ENCODE measurements around the gene TNFRSF13B. TPM values are rescaled to one million over a fixed set of nuclear protein-coding genes. Genes with fewer than 3 reads are reported as not detected.

Gene TNFRSF13B
- total RNA-seq, 1 experiment from 2014 or later = not detected

DNA sequence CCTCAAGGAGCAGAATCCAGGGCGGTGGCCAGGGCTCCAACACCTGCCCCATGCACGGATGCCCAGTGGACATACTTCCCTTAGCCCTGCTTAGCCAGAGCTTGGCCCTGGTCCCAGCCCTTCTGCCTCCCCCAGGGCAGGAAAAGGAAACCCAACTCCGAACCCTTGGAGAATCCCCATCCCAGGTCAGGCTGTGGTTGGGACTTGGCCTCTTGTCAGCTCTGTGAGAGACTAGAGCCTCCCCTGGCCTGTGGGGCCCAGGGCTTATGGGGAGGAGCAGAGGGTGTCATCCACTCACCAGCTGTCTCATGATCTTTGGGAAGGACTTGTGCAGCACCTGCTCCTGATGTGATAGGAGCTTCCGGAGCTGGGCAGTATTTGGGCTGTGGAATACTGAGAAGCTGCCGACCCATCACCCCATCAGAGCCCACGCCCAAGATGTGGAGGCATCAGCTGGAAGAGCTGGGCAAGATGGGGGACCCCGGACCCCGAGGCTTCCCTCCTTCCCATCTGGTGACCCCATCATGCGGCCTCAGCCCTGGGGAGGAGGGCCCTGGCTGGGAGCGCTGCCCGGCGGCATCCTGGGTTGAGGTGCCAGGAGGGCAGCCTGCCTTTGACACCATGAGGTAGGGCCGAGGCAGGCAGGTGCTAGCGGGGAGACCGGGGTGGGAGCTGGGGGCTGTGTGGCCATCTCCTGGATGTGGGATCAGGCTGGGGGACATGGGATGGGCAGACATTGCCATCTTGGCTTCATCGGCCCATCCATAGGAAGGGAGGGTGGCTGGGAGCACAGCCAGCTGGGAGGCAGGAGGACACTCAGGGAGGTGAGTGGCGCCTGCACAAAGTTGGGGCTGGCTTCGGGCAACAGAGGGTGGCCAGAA, 45.1 kb downstream of the TNFRSF13B start:
- H3K4me1 ChIP-seq (ENCODE audit: control insufficient read depth in 1 of 2, insufficient read depth in 2 of 2, low read length in 2 of 2) = no peaks in the 10 kb centered on the region
- no peak overlapping the region for H3K27ac ChIP-seq (ENCODE audit: low read depth, low read length)
- no peak overlapping the region for H3K4me2 ChIP-seq (ENCODE audit: low read length)
- H3K9ac ChIP-seq (ENCODE audit: low read length) = no peak overlapping the region
- ChIA-PET RAD21 (ENCODE audit: low non-redundant PET in 1 of 2, low total read pairs in 2 of 2, uncharacterized antibody in 2 of 2, unreplicated experiment in 2 of 2) (no interaction called here), CTCF (no interaction called here), POLR2A (no interaction called here)
- no peaks in the 10 kb centered on the region for H3K27me3 ChIP-seq (ENCODE audit: insufficient read depth, low read length)
- DNase-seq (ENCODE audit: low read depth, low spot score) = no peak
- no peaks in the 10 kb centered on the region for H3K9me2 ChIP-seq (ENCODE audit: insufficient read depth)
- H3K79me2 ChIP-seq (ENCODE audit: insufficient read depth, low read length) = no peaks in the 10 kb centered on the region
- BruUV-seq (replicated peaks) = no TSS peak
- no peak for TF ChIP-seq POLR2AphosphoS5 (IDR thresholded peaks at IDR 0.05; ENCODE audit: low read depth, low read length)
- TF ChIP-seq YY1 (IDR thresholded peaks at IDR 0.05; ENCODE audit: extremely low read depth, insufficient replicate concordance, low read depth, low read length) = no peak
- no peak for TF ChIP-seq POLR2A (IDR thresholded peaks at IDR 0.05; ENCODE audit: borderline replicate concordance, extremely low read depth, insufficient read depth, insufficient read length)
- TF ChIP-seq TCF7L2 (IDR thresholded peaks at IDR 0.05; ENCODE audit: borderline replicate concordance, extremely low read depth, insufficient read depth, insufficient read length) = no peak
- no peak for TF ChIP-seq ZNF274 (IDR thresholded peaks at IDR 0.05; ENCODE audit: low read depth, low read length)
- TF ChIP-seq EZH2phosphoT487 (IDR thresholded peaks at IDR 0.05; ENCODE audit: borderline replicate concordance) = no peak
- no peak for TF ChIP-seq ELF1 (IDR thresholded peaks at IDR 0.05; ENCODE audit: borderline replicate concordance, low read depth)
- TF ChIP-seq FOSL1 (IDR thresholded peaks at IDR 0.05; ENCODE audit: low read depth) = no peak
- TF ChIP-seq JUND (IDR thresholded peaks at IDR 0.05) = no peak
- no peak for TF ChIP-seq EZH2 (IDR thresholded peaks at IDR 0.05)
- TF ChIP-seq CEBPB (IDR thresholded peaks at IDR 0.05; ENCODE audit: low read depth) = no peak
- no peak for TF ChIP-seq EGR1 (IDR thresholded peaks at IDR 0.05; ENCODE audit: low read depth)
- no peak for TF ChIP-seq CBX3 (IDR thresholded peaks at IDR 0.05; ENCODE audit: low read depth)
- no peak for TF ChIP-seq RAD21 (IDR thresholded peaks at IDR 0.05; ENCODE audit: low read depth)
- H2AFZ ChIP-seq (ENCODE audit: low read depth, low read length, poor library complexity, severe bottlenecking) = no peak overlapping the region
- H3K4me3 ChIP-seq (replicated peaks in 1 of 2; ENCODE audit: low read depth in 1 of 2, low read length in 2 of 2) = no peak overlapping the region
- intact Hi-C loops (cut with micrococcal nuclease) = no loop called here
- H3K36me3 ChIP-seq (ENCODE audit: control insufficient read depth in 1 of 2, insufficient read depth in 2 of 2, low read length in 2 of 2) = no peaks in the 10 kb centered on the region
- ATAC-seq = no peak
- no peaks in the 10 kb centered on the region for H4K20me1 ChIP-seq (ENCODE audit: insufficient read depth)
- no peaks in the 10 kb centered on the region for H3K9me3 ChIP-seq (ENCODE audit: control insufficient read depth in 1 of 2, insufficient read depth in 1 of 2, low read depth in 1 of 2, low read length in 2 of 2)
